ENCODE measurements around the gene CEP55. TPM values are rescaled to one million over a fixed set of nuclear protein-coding genes. Genes with fewer than 3 reads are reported as not detected.

Gene CEP55
- polyA plus RNA-seq, 2 donors = 8.3 to 11.5 TPM

Other genes with a start within 250 kb of the CEP55 start
- 10 to 100 TPM; 30.2 to 32.1 TPM for gene MYOF, start 14.3 kb upstream of the CEP55 start, polyA plus RNA-seq
- under 1 TPM; 0.08 to 0.15 TPM for gene FFAR4, start 70.1 kb downstream of the CEP55 start, polyA plus RNA-seq
- under 1 TPM; 0.14 to 0.47 TPM for gene RBP4, start 104.6 kb downstream of the CEP55 start, polyA plus RNA-seq
- gene PDE6C, start 115.9 kb downstream of the CEP55 start, polyA plus RNA-seq = not detected
- gene FRA10AC1, start 206.0 kb downstream of the CEP55 start, polyA plus RNA-seq = 10 to 100 TPM in 1 of 2 donors, 1 to 10 TPM in 1; 4.9 to 12.9 TPM